Bronchial epithelial cell (primary cell): ENCODE data around the gene CGGBP1. TPM values are rescaled to one million over a fixed set of nuclear protein-coding genes. Genes with fewer than 3 reads are reported as not detected.

ENCODE experiments used
- DNase-seq: peaks from one replicate; pipeline ENCODE4 v3.0.0-alpha.2; 2010; ENCODE audit warnings: low read depth
- FAIRE-seq: peaks from 2 replicates; lab custom pipeline; 2011; peaks lifted over from hg19 to GRCh38; lab: Jason Lieb, UNC
- H3K27me3 ChIP-seq: 2 replicates; pipeline ENCODE4 v1.5.1; 2011; ENCODE audit warnings: low read length; ENCODE audit not compliant: control insufficient read depth, insufficient read depth
- H3K36me3 ChIP-seq: 2 replicates; pipeline ENCODE4 v1.5.1; 2011; ENCODE audit warnings: low read length; ENCODE audit not compliant: control insufficient read depth, insufficient read depth
- H3K4me3 ChIP-seq: 2 replicates; pipeline ENCODE4 v1.5.1; 2011; ENCODE audit warnings: mild to moderate bottlenecking, low read depth, low read length, control low read depth
- CTCF ChIP-seq: IDR thresholded peaks from 2 replicates; pipeline ENCODE4 v1.5.1; 2011; ENCODE audit warnings: mild to moderate bottlenecking, moderate library complexity, low read length, control low read depth, inconsistent platforms; ENCODE audit not compliant: insufficient read depth, severe bottlenecking
- total RNA-seq: library from RNA; depleted of rRNA; stranded (reverse); fragments of >200 nt; gene quantifications from 2 replicates; pipeline ENCODE4 v1.2.1, GENCODE V29; 2014

The CGGBP1 gene
- total RNA-seq, 1 donor from 2014 or later, result 30.0 TPM

- DNase-seq (no peak), FAIRE-seq (no peak)
- H3K27me3 ChIP-seq, result no peaks in the 10 kb centered on the region
- no peaks in the 10 kb centered on the region for H3K36me3 ChIP-seq
- TF ChIP-seq CTCF, result no peak
- no peak overlapping the region for H3K4me3 ChIP-seq
These were observed 31.9 kb upstream of the CGGBP1 start for GRCh38 chr3:88090681-88091080.

DNA sequence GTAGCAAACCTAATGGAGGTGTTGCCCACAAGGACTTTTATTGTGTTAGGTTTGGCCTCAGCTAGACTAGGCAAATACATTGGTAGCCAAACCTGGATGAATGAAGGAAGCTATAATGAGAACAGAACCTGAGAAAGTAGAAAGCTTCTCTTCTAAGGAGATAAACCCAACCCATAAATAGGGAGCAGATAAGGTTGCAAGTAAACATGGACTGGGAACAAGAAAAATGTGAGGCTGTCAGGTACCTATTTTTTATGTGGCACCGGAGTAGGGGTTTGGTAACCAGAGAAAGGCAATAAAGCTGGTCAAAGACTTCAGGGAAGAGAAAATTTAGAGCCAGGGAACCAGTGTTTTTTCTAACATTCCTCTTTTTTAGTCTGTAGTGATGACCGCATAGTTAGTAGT is 25.3 kb upstream of the CGGBP1 start:
- Histone ChIP-seq H3K36me3 (no peaks in the 10 kb centered on the region), H3K4me3 (no peak overlapping the region), H3K27me3 (no peaks in the 10 kb centered on the region)
- TF ChIP-seq CTCF, result no peak
- no peak for DNase-seq
- FAIRE-seq, result no peak

- no peak for TF ChIP-seq CTCF
- Histone ChIP-seq H3K4me3 (no peak overlapping the region), H3K36me3 (no peaks in the 10 kb centered on the region), H3K27me3 (no peaks in the 10 kb centered on the region)
- DNase-seq (no peak), FAIRE-seq (no peak)
These were observed 24.0 kb upstream of the CGGBP1 start for GRCh38 chr3:88082854-88083253.

DNA sequence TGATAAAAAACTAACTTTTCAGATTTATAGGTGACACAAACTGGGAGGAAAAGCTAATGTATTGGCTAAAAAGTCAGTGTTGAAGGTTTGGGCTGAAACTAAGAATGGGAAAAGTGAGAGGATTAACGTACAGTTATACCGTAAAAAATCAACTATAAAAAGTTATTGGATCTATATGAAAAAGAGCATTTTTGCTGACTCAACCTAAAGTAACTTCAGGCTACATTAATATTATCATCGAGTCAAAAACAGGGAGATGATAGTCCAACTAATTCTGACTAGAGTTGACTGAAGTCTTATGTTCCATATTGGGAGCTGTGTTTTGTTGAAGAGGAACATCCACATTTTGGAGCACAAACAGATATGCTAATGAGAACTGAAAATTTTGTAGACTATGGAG is 20.1 kb upstream of the CGGBP1 start:
- no peak for TF ChIP-seq CTCF
- Histone ChIP-seq H3K27me3 (no peaks in the 10 kb centered on the region), H3K4me3 (no peak overlapping the region), H3K36me3 (no peaks in the 10 kb centered on the region)
- FAIRE-seq, result no peak
- no peak for DNase-seq

GRCh38 chr3:88076712-88077111 is 17.9 kb upstream of the CGGBP1 start:
- DNase-seq (no peak), FAIRE-seq (no peak)
- H3K36me3 ChIP-seq, result no peaks in the 10 kb centered on the region
- H3K27me3 ChIP-seq, result no peaks in the 10 kb centered on the region
- H3K4me3 ChIP-seq, result no peak overlapping the region
- no peak for TF ChIP-seq CTCF

- FAIRE-seq (no peak), DNase-seq (no peak)
- Histone ChIP-seq H3K27me3 (no peaks in the 10 kb centered on the region), H3K4me3 (no peak overlapping the region), H3K36me3 (no peaks in the 10 kb centered on the region)
- TF ChIP-seq CTCF, result no peak
These were observed 16.7 kb upstream of the CGGBP1 start for GRCh38 chr3:88075497-88075896.
